NCI-H446 (cell line): Measurements from ENCODE around the gene CDS2.

Source experiments
- DNase-seq, 2 experiments: peaks; one replicate each; lab custom pipeline; 2025; lab: John Stamatoyannopoulos, UW

CDS2 gene

DNA sequence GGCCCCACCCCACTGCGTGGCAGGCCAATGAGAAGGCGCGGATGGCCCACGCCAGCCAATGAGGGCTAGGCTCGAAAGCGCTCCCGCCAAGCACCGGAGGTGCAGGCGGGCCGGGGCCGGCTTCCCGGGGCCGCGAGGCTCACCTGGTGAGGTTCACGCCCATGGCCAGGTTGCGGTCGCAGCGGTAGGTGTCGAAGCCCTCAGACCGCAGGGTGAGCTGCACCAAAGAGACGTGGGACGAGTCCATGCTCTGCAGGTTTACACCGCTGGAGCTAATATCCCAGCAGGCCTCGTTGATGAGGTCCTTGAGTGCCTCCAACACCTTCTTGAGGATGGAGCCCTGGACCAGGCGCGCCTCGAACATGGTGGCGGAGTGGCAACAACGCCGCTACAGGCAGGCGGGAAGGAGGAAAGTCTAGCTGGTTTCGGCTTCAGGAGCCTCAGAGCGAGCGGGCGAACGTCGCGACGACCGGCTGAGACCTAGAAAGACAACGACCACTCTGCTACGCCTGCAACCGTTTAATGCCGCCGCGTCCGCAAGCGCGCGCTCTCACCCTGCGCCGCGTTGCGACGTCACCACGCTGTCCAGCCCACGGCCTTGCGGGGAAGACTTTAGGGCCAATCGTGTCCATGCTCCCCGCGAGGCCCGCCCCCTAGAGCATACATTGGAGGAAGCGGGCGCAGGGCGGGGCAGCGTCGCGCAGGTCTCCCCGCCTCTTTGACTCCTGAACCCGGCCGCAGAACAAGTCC is 7.2 kb upstream of the CDS2 start, which contains the start of gene PCNA:
Gene PCNA (minus strand): TSS at position 524 of the 750 bp plus-strand sequence. CDS start 160 bp downstream, at position 364.
- DNase-seq: peak; percentile 90 to 98

DNA sequence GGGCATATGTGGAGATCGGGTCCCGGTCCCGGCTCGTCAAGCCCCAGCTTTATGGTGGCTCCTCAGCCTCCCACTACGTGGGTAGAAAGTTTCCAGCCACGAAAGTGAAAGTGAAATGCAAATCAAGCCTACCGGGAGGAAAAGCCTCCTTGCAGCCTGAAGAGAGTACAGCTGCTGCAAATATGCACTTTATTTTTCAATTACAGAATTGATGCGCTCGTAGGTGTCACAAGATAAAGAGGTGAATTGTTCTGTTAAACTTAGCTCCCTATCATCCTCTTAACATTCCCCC is 6.7 kb upstream of the CDS2 start:
- DNase-seq: no peak

DNA sequence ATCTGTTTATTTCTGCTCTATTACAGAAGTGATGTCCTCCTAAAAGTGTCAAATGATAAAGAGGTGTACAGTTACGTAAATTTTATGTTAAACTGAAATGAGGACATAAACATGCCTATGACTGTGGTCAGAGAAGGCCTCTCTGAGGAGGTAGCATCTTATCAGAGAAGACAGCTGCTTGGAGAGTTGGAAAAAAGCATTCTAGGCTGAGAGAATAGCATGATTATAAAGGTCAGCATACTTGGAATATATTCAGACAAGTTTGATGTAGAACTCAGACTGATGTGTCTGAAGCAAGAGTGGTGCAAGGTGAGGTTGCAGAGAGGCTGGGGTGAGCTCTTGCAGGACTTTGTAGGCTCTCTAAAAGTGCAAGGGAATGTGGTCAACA is 3.9 kb upstream of the CDS2 start:
- no peak for DNase-seq

DNA sequence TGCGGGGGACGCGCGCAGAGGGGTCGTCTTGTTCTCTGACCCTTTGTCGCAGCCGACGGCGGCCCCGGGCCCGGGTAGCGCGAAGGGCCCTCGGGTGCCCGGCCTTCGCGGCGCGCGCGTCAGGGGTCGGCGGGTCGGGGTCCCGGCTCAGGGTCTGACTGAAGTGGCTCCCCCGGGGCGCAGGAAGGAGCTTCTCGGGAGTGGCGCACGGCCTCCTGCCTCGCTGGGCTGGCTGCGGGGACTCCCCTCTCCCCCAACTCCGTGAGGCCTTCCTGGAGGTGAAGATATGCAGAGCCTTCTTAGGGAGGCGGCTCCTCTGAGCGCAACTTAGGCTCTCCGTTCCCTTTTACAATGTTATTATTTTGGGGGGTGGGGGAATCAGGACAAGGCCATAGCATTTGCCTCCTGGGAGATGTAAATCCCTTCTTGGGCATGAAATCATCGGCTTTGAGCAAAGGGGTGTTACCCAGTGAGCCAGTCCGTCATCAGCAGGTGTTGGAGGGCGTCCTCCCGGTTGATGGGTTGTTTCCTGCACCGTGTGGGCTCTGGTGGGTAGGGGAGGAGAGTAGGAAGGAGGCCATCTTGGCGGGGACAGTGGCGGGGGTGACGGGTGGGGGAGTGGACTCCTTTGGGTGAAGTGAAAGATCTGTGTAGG is 523 bp downstream of the CDS2 start:
- peak in 1 of 2 experiments; percentile 53 for DNase-seq

DNA sequence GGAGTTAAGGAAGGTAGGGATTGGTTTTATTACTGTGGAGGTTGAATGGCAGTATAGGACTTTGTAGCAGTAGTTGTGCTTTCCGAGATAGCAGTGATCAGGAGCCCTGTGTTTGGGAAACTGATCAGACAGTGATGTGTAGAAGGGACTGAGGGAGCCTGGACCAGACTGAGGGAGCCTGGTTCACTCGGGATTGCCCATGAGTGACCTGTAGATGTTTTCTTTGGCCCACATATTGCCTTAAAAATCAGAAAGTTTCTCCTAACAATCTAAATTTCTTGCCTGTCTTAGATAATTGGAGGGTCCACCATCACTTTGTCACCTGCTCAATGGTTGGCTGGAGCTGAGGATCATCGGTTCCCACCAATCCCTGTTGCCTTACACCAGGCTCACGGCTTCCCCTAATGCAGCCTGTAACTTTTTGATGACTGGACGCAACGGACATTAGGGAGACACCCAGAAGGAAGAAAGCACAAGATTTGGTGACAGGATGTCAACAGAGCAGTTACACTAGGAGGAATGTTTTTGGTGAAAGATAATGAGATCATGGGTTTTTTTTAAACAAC is 1.1 kb downstream of the CDS2 start:
- DNase-seq: no peak

DNA sequence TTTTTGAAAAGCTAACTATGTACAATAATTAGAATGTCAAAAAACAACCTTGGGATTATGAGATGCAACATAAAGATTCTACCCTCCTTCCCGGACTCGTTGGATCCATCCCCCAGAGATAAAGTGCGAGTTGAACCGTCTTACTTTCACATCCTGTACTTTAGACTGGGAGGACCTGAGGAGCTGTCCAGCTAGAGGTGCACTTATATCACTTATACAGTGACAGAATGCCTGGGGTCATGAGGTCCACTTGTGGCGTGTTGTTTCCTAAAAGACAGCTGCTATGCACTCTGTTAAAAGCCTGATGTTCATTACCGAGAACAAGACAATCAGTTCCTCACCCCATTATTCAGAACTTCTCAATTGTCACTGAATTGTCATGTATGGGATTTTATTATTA is 2.1 kb downstream of the CDS2 start:
- DNase-seq: no peak

DNA sequence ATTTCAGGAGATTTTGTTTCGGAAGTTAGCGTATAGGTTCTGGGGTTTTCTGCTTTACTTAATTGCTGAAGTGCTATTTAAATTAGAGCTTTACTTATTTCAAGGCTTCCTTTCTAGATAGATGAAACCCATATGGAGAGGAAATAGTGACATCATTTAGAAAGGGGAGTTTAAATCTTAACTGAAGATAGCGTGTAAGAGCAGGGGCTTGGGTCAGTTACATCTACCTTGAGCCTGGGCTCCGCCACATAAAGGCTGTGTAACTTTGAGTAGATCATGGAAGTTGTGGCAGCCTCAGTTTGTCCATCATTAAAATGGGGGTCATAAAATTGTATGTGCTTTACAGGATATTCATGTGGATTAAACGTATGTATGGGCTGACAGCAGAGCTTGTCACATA is 4.7 kb downstream of the CDS2 start:
- DNase-seq: no peak

DNA sequence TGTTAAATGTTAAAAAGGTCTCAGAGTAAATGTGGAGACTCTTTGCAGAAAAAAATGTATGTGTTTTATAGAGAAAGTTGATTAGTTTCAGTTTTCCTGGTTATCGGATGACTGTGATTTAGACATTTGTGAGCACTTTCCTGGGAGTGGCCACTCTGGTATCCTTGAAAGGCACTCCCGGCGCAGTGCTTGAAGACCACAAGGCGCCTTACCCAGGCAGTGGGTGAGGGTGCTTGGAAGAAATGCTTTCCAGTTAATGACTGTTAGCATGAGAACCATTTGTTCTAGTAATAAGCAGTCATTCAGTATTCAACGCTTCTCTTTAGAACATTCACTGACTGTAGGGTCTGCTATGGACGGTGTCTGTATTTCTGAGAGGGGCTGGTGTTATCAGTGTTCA is 7.2 kb downstream of the CDS2 start:
- DNase-seq: no peak

DNA sequence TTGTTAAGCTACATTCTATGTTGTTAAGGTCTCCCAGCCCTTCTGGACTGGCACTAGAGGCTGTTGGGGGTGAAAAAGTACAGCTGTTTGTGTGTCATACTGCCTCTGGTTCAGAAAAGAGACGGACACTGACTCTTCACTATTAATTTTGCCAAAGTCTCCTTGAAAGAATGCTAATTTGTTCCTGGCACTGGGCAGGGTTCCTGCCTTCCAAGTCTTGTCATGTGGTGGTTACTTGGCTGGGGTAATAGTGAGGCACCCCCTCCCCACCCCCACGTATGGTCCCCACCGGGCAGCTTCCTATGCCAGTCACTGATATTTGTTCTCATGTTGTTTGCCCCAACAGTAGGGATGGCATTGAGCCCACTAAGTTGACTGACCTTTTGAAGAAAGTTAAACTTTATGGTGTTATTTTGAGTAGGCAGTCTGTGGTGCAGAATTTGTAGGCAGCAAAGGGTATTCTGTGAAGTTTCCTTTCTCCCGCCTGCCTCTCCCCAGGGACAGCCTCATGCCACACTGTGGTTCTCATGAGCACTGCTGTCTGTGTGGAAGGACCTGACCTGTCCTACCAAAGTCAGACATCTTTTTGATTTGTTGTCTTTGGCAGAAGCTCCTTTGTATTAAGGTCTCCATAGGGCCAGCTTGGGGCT is 8.7 kb downstream of the CDS2 start:
- DNase-seq: no peak

DNA sequence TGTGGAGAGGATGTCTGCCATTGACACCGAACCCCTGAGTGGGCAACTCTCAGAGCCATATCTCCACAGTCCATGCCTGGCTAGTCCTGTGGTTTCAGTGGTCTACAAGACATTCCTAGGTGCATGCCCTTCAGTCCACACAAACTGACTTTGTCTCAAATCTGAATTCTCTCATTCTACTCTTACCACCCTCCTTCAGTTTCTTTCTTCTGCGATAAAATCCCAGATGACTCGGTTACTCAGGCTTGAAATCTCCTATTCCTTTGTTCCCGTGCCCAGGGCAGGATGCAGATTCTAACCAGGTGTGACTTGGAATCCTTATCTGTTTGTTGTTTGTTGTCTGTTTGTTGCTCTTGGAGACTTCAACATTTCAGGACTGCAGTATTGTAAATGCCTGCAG is 9.3 kb downstream of the CDS2 start:
- DNase-seq: no peak

DNA sequence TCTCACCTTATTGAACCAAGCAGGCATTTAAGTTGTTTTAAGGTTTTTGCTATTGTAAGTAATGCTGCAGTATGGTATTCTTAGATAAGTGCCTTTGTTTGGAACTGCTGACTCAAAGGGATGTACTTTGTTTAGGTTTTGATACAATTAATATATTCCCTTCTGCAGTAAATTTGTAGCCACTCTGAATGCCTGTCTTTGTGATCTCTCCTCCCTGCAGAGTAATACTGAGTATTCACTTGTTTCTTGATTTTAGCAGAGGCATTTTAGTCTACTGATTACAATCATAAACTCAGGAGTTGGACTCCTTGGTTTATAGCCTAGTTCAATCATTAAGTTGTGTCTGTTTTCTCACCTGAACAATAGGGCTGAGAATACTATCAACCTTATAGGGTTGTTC is 13.4 kb downstream of the CDS2 start:
- no peak for DNase-seq

DNA sequence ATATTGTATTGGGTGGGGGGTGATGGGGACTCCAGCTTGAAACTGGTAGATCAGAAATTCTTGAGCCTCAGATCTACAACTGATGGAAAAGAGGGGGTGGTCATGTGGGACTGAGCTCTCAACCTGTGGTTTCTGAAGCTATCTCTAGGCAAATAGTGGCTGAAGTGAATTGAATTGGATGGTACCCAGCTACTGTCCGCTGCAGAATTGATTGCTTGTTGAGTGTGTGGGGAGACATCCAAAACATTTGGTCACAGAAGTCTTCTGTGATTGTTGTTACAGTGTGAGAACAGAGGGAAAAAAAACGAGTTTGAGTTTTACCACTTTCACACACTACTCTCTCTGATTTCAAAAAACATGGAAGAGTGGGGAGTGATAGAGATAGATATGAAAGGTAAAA is 14.8 kb downstream of the CDS2 start:
- DNase-seq: no peak

DNA sequence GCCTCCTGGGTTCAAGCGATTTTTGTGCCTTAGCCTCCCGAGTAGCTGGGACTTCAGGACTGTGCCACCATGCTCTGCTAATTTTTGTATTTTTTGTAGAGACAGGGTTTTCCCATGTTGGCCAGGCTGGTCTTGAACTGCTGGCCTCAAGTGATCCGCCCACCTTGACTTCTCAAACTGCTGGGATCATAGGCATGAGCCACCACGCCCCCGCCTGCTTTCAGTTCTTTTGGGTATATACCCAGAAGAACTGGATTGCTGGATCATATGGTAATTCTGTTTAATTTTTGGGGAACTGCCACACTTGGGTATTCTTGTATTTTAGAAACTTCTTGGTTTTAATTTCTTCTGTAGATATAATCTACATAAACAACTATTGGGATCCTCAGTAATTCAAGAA is 17.0 kb downstream of the CDS2 start:
- DNase-seq: no peak

DNA sequence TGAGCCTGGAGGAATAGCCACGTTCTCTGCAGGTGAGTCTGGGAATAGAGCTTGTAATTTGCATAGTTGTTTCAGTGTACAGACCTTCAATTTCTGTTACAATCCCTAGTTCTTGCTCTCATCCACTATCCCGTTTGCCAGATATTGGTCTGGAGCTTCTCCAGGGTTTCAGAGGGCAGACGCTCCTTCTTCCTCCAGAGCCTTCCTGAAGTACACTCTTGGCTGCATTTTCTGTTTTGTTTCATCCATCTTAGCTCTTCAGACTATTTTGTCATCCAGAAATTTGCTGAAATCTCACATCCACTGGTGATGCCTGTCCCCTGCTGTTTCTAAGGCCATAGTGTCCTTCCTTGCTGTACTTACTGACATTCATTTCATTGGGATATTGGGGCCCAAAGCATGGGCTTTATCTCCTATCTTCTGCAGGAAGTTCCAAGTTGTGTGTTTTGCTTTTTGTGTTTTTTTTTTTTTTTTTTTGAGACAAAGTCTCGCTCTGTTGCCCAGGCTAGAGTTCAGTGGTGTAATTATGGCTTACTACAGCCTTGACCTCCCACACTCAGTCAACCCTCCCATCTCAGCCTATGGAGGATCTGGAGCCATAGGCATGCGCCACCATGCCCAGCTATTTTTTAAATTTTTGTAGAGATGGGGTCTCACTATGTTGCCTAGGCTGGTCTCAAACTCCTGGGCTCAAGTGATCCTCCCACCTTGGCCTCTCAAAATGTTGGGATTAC is 18.7 kb downstream of the CDS2 start:
- peak in 1 of 2 experiments; percentile 13 for DNase-seq

DNA sequence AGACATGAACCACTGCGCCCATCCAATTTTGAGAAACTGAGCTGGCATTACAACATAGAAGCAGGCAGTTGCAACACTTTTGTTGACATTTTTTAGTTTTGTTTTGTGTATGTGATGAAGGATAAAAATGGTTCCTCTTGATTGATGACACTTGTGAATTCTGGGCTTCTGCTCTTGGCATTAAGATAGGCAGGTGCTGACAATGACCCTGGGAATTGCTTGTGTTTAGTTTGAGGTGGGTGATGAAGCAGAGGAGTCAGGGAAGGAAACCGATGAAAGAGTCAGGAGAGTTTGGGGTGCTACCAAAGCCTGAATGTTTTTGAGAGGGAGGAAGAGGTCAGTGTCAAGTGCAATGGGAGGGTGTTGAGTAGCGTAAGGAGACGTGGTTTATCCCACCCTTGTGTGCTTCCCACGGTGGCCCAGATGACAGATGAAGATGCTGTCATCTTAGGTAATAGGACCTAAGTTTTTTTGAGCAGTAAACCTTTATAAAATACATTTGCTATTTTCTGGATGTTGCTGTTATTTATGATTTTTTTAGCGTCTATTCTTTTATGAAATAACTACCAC is 19.4 kb downstream of the CDS2 start:
- DNase-seq: no peak

DNA sequence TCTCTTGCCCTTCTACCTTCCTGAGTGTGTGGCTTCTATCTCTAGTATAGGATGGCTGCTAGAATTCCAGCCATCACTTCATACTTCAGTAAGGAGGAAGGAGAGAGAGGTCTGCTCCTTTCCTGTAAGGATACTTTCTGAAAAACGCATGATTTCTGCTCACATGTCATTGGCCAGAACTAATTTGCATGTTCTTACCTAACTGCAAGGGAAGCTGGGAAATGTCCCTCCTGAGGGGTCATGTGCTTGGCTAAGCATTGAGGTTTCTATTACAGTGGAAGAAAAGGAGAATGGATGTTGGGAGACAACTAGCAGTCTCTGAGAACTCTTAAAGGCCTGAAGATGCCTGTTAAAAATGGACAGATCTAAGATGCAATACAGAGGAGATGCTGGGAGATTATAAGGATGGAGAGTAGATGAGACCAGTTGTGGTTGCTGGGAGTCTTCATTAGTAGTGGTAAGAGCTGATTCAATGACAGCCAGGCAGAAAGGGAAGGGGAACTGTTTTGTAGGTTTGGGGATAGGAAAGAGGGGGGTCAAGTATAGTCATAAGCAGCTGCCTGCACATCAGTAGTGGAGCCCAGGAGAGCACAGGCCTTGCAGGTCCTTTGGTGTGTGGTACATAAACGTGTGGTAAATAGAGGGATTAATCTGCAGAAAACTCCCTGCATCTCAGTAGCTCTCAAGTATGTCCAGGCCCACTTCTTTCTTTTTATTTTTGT is 20.2 kb downstream of the CDS2 start:
- DNase-seq: no peak

DNA sequence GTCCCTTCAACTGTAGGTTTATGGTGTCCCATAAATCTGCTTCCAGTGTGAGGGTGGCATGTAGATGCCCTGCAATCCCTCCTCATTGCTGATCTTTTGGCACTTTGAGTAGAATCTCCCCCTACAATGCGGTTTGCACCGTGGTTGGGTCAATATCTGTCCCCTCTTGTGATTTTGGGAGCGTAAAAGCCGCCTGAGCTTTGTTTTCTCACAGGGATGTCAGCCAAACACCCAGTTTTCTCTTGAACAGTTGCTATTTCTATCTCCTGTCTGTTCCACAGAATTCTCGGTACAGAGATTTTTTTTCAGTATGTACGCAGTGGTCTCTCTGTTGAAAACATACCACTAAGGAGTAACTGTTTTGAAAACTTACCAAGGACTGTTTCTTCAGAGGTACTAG is 21.8 kb downstream of the CDS2 start:
- no peak for DNase-seq

DNA sequence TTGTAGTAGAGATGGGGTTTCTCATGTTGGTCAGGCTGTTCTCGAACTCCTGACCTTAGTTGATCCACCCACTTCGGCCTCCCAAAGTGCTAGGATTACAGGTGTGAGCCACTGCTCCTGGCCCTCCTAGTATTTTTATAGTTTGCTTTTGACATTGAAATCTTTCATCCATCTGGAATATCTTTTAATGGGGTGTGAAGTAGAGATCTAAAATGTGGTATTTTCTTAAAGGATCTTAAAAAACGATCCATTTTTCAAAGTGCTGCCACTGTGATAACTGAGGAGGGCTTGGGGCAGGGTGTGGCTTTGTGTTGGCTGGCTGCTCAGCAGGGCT is 23.1 kb downstream of the CDS2 start:
- no peak for DNase-seq

DNA sequence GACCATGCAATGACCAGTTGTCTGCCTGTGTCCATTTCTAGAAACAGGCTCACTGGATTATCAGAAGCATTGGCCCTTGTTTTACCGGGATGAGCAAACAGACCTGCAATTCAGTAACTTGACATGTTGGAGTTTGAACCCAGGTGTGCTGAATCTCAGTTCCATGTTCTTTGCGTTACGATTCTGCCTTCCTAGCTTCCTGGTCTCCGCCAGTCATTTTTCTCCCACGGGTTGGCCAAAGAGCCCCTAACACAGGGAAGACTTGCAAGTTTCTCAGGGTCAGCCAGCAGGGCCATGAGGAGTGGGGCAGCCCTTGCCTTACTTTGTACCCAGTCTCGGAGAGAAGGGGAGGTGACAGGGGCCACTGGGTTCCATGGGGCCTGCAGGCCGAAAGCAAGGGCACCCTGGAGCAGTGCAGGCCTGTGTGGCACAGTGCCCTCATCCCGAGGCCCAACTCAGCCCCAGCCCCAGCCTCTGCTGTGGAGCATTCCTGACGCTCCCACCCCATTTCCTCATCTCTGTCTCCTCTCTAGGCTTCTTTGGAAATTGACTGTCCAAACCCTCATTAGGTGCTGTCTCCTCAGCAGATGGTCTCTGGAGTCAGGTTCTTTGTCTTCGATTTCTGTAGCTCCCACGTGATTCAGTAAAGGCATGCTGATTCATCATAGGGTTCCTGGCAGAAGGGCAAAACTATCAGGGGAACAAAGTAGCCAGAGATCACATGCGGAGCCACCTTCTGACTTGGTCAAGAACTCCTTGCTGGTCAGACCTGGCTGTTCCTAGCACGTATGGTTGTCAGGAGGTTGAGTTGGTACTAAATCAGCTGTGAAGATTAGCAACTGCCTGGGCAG is 23.6 kb downstream of the CDS2 start:
- peak in 1 of 2 experiments; percentile 65 for DNase-seq

DNA sequence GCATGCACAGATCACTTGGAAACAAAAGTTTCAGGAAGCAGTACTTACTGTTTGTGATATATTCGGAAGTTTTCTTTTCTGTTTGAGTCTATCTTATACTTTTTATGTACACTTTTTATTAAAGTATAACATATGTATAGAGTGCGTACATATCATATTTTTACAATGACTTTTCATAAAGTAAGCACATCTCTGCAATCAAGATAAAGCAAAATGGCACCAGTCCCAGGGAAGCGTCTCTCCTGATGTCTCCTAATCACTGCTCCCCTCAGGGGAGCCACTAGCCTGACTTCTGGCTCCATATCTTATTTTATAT is 26.3 kb downstream of the CDS2 start:
- no peak for DNase-seq
